Left ventricle myocardium superior (tissue), 1 donor: Measurements from ENCODE around the gene PNLIP. TPM values are rescaled to one million over a fixed set of nuclear protein-coding genes. Genes with fewer than 3 reads are reported as not detected.

Experiments
- ATAC-seq: fragments of 200-7000 bp; cut with Tn5 transposase; one replicate; pipeline ENCODE4 v1.9.1; 2020; ENCODE audit warnings: mild to moderate bottlenecking, moderate library complexity
- DNase-seq: peaks from one replicate; pipeline ENCODE4 v3.0.0-alpha.2; 2020
- intact Hi-C: fragments of 100-400 bp; cut with micrococcal nuclease; formaldehyde crosslinking; loops from one replicate; pipeline ENCODE4 v1.11.0; 2022
- total RNA-seq: library from RNA; stranded (reverse); fragmentation: NEBNext Ultra II Directional; extraction: Animal tissue kit (Norgen Biotek cat#: 25700); gene quantifications from one replicate; pipeline ENCODE4 v1.2.1, GENCODE V29; 2021
- donor health status: DM: no; HTN: yes; CAD: no; lungs with severe emphysema.

The PNLIP gene
- total RNA-seq, 1 donor from 2014 or later = not detected

DNA sequence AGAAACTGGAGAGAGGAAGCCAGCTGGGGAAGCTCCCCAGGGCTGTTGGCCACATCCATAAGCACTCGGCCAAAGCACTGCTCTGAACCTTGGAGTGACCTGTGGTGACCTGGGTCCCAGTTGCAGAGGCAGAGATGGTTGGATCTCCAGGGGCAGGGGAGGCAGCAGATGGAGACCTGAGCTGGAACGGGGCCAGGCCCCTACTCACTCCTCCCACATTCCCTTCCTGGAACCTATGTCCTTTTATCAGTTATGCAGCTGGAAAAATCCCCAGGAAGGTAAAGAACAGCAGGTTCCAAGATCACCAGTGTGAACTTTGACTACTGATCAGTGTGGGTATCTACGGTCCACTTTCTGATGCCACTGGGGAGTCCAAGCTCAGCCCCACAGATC, 65.4 kb downstream of the PNLIP start:
- ATAC-seq (no peak), DNase-seq (no peak)
- intact Hi-C loops = no loop called here

- intact Hi-C loops = no loop called here
- ATAC-seq (no peak), DNase-seq (no peak)
Measured at GRCh38 chr10:116612107-116612769, 66.5 kb downstream of the PNLIP start.

DNA sequence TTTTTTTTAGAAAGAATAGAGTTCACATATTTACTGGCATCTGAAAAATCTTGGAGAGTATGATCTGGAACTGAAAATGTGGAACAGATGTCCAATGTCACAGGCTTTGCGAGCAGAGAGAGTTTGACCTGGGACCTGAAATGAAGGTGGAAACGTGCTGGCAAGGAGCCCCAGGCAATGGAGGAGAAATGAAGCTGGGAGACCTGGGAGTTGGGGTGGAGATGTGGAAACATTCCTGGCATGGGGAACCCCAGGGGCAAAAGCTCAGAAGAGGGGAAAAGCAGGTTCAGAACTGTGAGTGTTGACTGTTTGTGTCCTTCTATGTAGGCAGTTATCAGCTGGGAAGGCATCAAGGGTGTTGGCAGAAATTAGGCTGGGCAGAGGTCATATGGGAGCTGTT, 67.7 kb downstream of the PNLIP start:
- intact Hi-C loops = no loop called here
- no peak for ATAC-seq
- no peak for DNase-seq

DNA sequence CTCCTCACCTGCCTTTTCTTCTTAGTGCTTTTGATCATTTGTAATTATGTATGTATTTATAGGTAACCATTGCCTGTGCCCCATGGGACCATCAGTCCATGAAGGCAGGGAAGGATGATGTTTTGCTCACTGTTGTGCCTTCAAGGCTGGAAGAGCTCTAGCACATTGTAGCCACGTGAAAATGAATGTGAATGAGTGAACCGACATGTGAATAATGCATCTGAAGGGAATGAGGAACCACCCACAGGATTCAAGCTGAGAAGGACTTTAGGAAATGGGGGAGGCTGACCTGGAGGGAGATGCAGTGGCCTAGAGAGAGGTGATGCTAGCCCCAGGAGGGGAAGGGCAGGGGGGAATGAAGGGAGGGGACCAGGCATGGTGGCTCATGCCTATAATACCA, 69.1 kb downstream of the PNLIP start:
- no peak for ATAC-seq
- intact Hi-C loops = no loop called here
- DNase-seq = no peak

- intact Hi-C loops = no loop called here
- DNase-seq (no peak), ATAC-seq (no peak)
Measured at GRCh38 chr10:116615199-116615776, 69.6 kb downstream of the PNLIP start.

Other genes with a start within 250 kb of the PNLIP start
- gene CCDC172, start 221.5 kb upstream of the PNLIP start, total RNA-seq = not detected
- not detected for gene PNLIPRP3, start 118.1 kb upstream of the PNLIP start, total RNA-seq
- gene PNLIPRP1, start 45.0 kb downstream of the PNLIP start, total RNA-seq = not detected
- gene PNLIPRP2, start 75.0 kb downstream of the PNLIP start, total RNA-seq = not detected
- 22.5 TPM for gene HSPA12A, start 196.6 kb downstream of the PNLIP start, total RNA-seq